Calu3 (cell line): ENCODE data around the gene SRD5A1. TPM values are rescaled to one million over a fixed set of nuclear protein-coding genes. Genes with fewer than 3 reads are reported as not detected.

Experiments used
- BruUV-seq: library from RNA; stranded (reverse); fragments of 400-500 nt; replicated peaks from 2 replicates; lab custom pipeline; 2021; lab: Mats Ljungman, UMichigan
- CTCF ChIA-PET: fragments of 300-600 bp; sonication (Branson Sonifier 250); formaldehyde crosslinking; loops from one replicate; lab custom pipeline; 2022; ENCODE audit warnings: antibody characterized with exemption; lab: Charles Lee
- DNase-seq: peaks from one replicate; pipeline ENCODE4 v3.0.0; 2022
- H3K27ac Mint-ChIP-seq: one replicate; pipeline ENCODE4 v1.8.0; 2022; ENCODE audit warnings: mixed read lengths; ENCODE audit not compliant: unreplicated experiment
- H3K27me3 Mint-ChIP-seq: one replicate; pipeline ENCODE4 v1.8.0; 2022; ENCODE audit warnings: mixed read lengths; ENCODE audit not compliant: unreplicated experiment
- H3K36me3 Mint-ChIP-seq: one replicate; pipeline ENCODE4 v1.8.0; 2022; ENCODE audit warnings: mild to moderate bottlenecking, moderate library complexity, mixed read lengths; ENCODE audit not compliant: insufficient read depth, unreplicated experiment
- H3K4me1 Mint-ChIP-seq: one replicate; pipeline ENCODE4 v1.8.0; 2022; ENCODE audit warnings: mild to moderate bottlenecking, low read depth, mixed read lengths; ENCODE audit not compliant: unreplicated experiment
- H3K4me3 Mint-ChIP-seq: one replicate; pipeline ENCODE4 v1.8.0; 2022; ENCODE audit warnings: mild to moderate bottlenecking, low read depth, moderate library complexity, mixed read lengths; ENCODE audit not compliant: unreplicated experiment
- H3K9me3 Mint-ChIP-seq: one replicate; pipeline ENCODE4 v1.8.0; 2022; ENCODE audit warnings: low read depth, mixed read lengths; ENCODE audit not compliant: unreplicated experiment
- CTCF ChIP-seq: fragments of 200-600 bp; IDR thresholded peaks from one replicate; pipeline ENCODE4 v1.8.0; 2022; ENCODE audit warnings: antibody characterized with exemption; ENCODE audit not compliant: unreplicated experiment
- intact Hi-C: fragments of 100-400 bp; cut with micrococcal nuclease; formaldehyde crosslinking; loops from one replicate; pipeline ENCODE4 v1.10.0; 2022; ENCODE audit not compliant: unreplicated experiment
- total RNA-seq: library from RNA; stranded (reverse); gene quantifications from 2 replicates; pipeline ENCODE4 v1.2.3, GENCODE V29; 2022

Gene SRD5A1
- total RNA-seq, 1 experiment from 2014 or later = 15.6 TPM

- Mint-ChIP-seq H3K27ac (no peak overlapping the region), H3K9me3 (no peaks in the 10 kb centered on the region), H3K36me3 (no peaks in the 10 kb centered on the region), H3K4me3 (no peak overlapping the region), H3K27me3 (peaks cover 60% of the 10 kb centered on the region), H3K4me1 (no peaks in the 10 kb centered on the region)
- BruUV-seq = no TSS peak
- TF ChIP-seq CTCF = no peak
- intact Hi-C loops = no loop called here
- DNase-seq = no peak
- CTCF ChIA-PET = no interaction called here
Observed at GRCh38 chr5:6585939-6586646, 47.1 kb upstream of the SRD5A1 start.

- H3K36me3 Mint-ChIP-seq = no peaks in the 10 kb centered on the region
- no peak overlapping the region for H3K27ac Mint-ChIP-seq
- BruUV-seq = no TSS peak
- intact Hi-C loops = no loop called here
- TF ChIP-seq CTCF = no peak
- CTCF ChIA-PET = no interaction called here
- no peaks in the 10 kb centered on the region for H3K9me3 Mint-ChIP-seq
- no peaks in the 10 kb centered on the region for H3K4me1 Mint-ChIP-seq
- no peak overlapping the region for H3K4me3 Mint-ChIP-seq
- no peak for DNase-seq
- peaks cover 54% of the 10 kb centered on the region for H3K27me3 Mint-ChIP-seq
Observed at GRCh38 chr5:6586647-6587042, 46.6 kb upstream of the SRD5A1 start.

- no TSS peak for BruUV-seq
- peaks cover 49% of the 10 kb centered on the region for H3K27me3 Mint-ChIP-seq
Observed at GRCh38 chr5:6587171-6587570, 46.1 kb upstream of the SRD5A1 start.

GRCh38 chr5:6590581-6590980 lies 42.7 kb upstream of the SRD5A1 start:
- intact Hi-C loops = no loop called here
- H3K9me3 Mint-ChIP-seq = no peaks in the 10 kb centered on the region
- H3K27me3 Mint-ChIP-seq = peaks cover 17% of the 10 kb centered on the region
- H3K36me3 Mint-ChIP-seq = no peaks in the 10 kb centered on the region
- no peaks in the 10 kb centered on the region for H3K4me1 Mint-ChIP-seq
- no peak for TF ChIP-seq CTCF
- H3K27ac Mint-ChIP-seq = no peak overlapping the region
- no peak overlapping the region for H3K4me3 Mint-ChIP-seq
- no TSS peak for BruUV-seq
- CTCF ChIA-PET = no interaction called here
- DNase-seq = no peak

More at GRCh38 chr5:6587171-6587570, 46.1 kb upstream of the SRD5A1 start:
- DNase-seq = no peak
- Mint-ChIP-seq H3K4me3 (no peak overlapping the region), H3K9me3 (no peaks in the 10 kb centered on the region), H3K27ac (no peak overlapping the region), H3K36me3 (no peaks in the 10 kb centered on the region), H3K4me1 (no peaks in the 10 kb centered on the region)
- TF ChIP-seq CTCF = no peak
- intact Hi-C loops = no loop called here
- CTCF ChIA-PET = no interaction called here
